ENCODE measurements around the gene HOXD10. TPM values are rescaled to one million over a fixed set of nuclear protein-coding genes. Genes with fewer than 3 reads are reported as not detected.

Gene HOXD10
- total RNA-seq, 1 donor = 58.7 TPM

- TF ChIP-seq, protein P1, sequence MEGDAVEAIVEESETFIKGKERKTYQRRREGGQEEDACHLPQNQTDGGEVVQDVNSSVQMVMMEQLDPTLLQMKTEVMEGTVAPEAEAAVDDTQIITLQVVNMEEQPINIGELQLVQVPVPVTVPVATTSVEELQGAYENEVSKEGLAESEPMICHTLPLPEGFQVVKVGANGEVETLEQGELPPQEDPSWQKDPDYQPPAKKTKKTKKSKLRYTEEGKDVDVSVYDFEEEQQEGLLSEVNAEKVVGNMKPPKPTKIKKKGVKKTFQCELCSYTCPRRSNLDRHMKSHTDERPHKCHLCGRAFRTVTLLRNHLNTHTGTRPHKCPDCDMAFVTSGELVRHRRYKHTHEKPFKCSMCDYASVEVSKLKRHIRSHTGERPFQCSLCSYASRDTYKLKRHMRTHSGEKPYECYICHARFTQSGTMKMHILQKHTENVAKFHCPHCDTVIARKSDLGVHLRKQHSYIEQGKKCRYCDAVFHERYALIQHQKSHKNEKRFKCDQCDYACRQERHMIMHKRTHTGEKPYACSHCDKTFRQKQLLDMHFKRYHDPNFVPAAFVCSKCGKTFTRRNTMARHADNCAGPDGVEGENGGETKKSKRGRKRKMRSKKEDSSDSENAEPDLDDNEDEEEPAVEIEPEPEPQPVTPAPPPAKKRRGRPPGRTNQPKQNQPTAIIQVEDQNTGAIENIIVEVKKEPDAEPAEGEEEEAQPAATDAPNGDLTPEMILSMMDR (IDR thresholded peaks at IDR 0.05; ENCODE audit: insufficient read depth, low read depth, low read length) = peak; percentile 64
- peak overlapping the region; percentile 58 for H3K4me3 ChIP-seq (ENCODE audit: low read depth, low read length)
- DNase-seq (ENCODE audit: low read depth) = peak; percentile 88
These were observed 2.2 kb downstream of the HOXD10 start for GRCh38 chr2:176118601-176119339.

GRCh38 chr2:176120364-176121189, 4.0 kb downstream of the HOXD10 start:
- peak overlapping the region; percentile 22 for H3K4me3 ChIP-seq (ENCODE audit: low read depth, low read length)
- TF ChIP-seq, protein P1 (IDR thresholded peaks at IDR 0.05; ENCODE audit: insufficient read depth, low read depth, low read length) = peak; percentile 12
- peak; percentile 57 for DNase-seq (ENCODE audit: low read depth)

DNA sequence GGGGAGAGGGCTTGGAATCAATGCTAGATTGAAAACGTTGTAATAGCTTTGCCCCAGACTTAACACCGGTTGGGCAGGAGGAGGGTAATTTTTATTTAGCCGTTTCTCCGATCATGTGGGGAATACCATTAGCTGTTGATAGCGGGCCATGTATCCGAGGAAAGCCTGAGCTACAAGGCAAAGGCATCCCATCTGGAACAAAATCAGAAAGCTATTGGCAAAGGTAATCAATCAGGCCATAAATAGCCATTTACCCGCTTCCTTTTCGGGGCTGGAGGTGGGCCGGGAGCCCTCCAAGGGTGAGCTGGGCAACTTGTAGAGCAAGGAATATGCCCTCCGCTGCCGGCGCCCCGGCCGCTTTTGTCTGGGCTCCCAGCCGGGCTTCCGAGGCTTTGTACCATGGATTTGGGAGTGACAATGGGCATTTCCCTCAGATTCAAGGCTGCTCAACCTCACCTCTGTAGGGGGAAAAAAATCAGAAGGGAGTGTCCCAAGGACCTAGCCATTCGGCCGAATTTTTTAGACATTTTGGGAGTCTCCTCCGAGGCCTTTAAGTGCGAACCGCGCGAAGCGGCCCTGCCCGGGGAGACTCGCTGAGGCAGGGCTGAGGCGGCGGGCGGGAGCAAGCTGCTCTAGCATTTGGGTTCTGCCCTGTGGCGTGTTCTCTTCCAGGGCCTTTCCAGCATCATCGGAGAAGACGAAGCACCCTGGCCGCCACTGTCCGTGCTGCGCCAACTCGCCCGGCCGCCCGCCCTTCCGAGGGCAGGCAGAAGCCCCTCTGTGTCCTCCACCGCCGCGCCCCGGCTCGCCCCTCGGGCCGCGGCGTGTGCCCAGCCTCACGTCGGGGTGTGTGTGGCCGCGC, 4.8 kb downstream of the HOXD10 start:
- peak; percentile 37 for DNase-seq (ENCODE audit: low read depth)
- TF ChIP-seq, protein P1 (IDR thresholded peaks at IDR 0.05; ENCODE audit: insufficient read depth, low read depth, low read length) = no peak
- H3K4me3 ChIP-seq (ENCODE audit: low read depth, low read length) = peak overlapping the region; percentile 24

DNA sequence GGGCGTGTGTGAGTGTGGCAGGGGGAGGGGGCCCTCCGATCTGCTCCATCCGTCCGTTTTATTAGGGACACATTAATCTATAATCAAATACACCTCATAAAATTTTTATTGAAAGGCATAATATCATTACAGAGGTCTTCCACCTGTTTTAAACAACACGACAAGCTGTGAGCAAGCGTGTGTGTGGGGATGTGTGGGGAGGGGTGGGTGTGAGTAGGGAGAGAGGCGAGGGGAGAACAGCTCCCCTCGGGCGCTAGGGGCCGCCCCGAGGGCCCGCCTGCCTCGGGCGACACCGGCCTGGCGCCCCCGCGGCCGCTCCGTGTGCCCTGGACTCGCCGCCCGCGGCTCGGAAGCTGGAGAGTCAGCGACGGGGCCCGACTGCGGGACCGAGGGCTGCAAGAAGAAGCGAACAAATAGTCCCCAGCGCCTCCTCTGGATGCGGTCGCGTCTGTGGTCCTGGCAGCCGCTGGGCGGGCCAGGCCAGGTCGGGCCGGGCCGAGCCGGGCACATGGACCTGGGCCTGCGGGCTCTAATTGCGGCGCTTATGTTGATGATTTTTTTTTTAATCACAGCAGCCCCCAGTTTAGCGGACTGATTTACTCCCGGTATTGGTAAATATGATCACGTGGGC, 5.6 kb downstream of the HOXD10 start:
- TF ChIP-seq, protein P1 (IDR thresholded peaks at IDR 0.05; ENCODE audit: insufficient read depth, low read depth, low read length) = no peak
- peak; percentile 81 for DNase-seq (ENCODE audit: low read depth)
- peak overlapping the region; percentile 51 for H3K4me3 ChIP-seq (ENCODE audit: low read depth, low read length)

- TF ChIP-seq, protein P1 (IDR thresholded peaks at IDR 0.05; ENCODE audit: insufficient read depth, low read depth, low read length) = no peak
- H3K4me3 ChIP-seq (ENCODE audit: low read depth, low read length) = peak within 1 kb of the TSS; percentile 51
- no peak for DNase-seq (ENCODE audit: low read depth)
These were observed 6.3 kb downstream of the HOXD10 start, which contains the start of gene HOXD9 for GRCh38 chr2:176122683-176123410. Gene HOXD9 (plus strand): TSS chr2:176122719. CDS start chr2:176122769, 50 bp downstream.

Data from fibroblast of villous mesenchyme (primary cell).